Measurements from ENCODE around the gene SNRPA1.

SNRPA1 gene

GRCh38 chr15:101320501-101321052 is 25.5 kb upstream of the SNRPA1 start:
- DNase-seq (ENCODE audit: low read depth in 2 of 3, low spot score in 1 of 3): peak; percentile 28 to 38 (median 38)

GRCh38 chr15:101318839-101319238 is 23.8 kb upstream of the SNRPA1 start:
- no peak for DNase-seq (ENCODE audit: low read depth in 2 of 3, low spot score in 1 of 3)

- no peak for DNase-seq (ENCODE audit: low read depth in 2 of 3, low spot score in 1 of 3)
Measured at GRCh38 chr15:101318147-101318819, 23.2 kb upstream of the SNRPA1 start.

DNA sequence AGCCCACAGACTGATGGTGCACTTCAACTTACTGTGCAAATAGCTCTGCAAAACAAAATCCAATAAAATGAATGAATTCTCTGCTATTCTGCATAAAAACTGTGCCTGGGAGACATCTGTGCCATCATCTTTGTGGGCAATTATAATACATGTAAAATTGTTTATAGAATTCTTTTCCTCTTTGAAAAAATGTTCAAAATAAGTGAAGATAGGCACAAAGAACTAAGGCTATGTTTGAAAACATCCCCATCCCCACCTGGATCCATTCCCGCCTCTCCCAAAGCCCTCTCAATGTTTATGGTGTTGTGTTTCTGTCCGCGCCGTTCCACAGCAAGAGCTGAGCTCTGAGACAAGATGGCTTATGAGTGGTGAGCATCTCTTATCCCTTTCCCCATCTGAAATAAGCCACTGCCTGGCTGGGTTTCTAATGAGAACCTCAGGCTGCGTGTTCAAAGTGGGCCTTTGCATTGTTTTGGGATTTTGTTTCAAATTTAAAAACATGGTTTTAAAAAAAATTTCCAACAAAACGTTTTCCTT is 22.4 kb upstream of the SNRPA1 start:
- DNase-seq (ENCODE audit: low read depth in 2 of 3, low spot score in 1 of 3): no peak

- DNase-seq (ENCODE audit: low read depth in 2 of 3, low spot score in 1 of 3): no peak
Measured at GRCh38 chr15:101316529-101316928, 21.5 kb upstream of the SNRPA1 start.

- no peak for DNase-seq (ENCODE audit: low read depth in 2 of 3, low spot score in 1 of 3)
Measured at GRCh38 chr15:101315736-101316135, 20.7 kb upstream of the SNRPA1 start.

GRCh38 chr15:101314336-101315125 is 19.5 kb upstream of the SNRPA1 start:
- DNase-seq (ENCODE audit: low read depth in 2 of 3, low spot score in 1 of 3): no peak

DNA sequence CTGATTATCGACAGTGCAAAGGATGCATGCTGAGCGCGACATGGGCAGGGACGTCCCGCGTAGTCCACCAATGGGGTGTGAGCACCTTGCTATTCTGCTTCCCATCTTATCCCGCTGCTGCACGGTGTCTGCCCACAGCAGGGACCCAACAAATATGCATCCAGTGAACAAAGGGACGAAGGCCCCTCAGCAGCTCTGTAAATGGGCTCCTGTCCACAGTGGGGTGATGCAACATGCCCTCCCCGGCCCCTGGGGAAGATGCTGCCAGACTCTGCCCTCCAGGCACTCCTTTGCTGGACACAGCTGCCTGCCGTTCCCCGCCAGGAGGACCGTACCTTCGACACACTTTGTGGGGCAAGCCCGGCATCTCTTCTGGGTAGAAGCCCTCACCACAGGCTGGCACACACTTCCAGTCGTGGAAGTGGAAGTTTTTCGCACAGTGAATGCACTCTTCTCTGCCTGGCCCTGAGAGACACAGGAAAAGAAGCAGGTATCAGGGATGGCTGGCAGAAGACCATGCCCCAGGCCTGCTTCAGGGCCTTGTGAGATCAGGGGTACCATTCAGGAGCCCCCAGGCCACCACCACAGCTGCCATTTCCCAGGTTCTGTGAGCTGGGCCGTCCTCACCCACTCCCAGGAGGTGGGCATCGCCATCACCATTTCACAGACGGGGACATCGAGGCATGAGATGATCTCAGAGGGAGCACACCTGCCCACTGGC is 18.2 kb upstream of the SNRPA1 start:
- DNase-seq (ENCODE audit: low read depth in 2 of 3, low spot score in 1 of 3): no peak

- no peak for DNase-seq (ENCODE audit: low read depth in 2 of 3, low spot score in 1 of 3)
Measured at GRCh38 chr15:101310508-101310907, 15.5 kb upstream of the SNRPA1 start.

DNA sequence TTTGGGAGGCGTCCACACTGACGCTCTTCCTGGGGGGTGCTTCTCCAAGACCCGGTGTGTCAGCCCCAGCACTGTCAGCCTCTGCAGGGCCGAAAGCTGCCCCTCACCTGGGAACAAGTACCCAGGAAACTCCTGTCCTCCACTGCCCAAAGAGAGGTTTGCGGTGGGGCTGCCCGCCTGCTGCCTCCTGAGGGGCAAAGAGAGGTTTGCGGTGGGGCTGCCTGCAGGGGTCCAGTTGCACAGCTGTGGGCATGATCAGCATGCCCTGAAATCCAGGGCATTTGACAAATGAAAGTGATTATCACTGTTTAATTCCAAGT is 15.1 kb upstream of the SNRPA1 start:
- DNase-seq (ENCODE audit: low read depth in 2 of 3, low spot score in 1 of 3): no peak

DNA sequence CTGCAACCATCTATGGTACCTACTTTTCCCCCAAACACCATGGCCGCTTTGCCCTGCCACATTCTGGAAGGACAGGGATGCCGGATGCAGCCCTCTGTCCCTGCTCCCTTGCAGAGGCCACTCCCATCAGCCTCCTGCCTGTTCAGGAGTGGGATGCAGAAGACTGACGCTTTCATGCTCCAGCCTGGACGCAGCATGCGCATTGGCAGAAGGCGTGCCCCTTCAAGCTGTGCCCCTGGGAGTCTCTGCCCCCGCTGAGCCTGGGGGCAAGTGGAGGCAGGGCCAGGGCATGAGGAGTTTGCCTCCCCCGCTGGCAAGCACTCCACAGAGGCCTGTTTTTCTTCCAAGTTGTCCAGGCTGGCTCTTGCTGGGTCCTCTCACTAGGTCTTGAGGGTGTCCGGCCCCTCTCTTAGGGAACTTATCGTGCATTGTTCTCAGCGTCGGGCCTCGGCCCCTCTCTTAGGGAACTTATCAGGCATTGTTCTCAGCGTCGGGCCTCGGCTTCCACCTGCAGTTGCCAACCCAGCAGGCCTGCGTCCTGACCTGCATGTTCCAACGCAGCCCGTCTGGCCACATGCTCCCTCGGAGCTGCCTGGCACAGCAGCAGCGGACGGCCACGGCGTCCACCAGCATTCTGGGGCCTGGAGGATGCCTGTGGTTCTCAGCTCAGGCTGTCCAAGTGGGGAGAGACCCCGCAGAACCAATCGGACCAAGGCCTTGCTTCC is 14.6 kb upstream of the SNRPA1 start:
- DNase-seq (ENCODE audit: low read depth in 2 of 3, low spot score in 1 of 3): no peak

DNA sequence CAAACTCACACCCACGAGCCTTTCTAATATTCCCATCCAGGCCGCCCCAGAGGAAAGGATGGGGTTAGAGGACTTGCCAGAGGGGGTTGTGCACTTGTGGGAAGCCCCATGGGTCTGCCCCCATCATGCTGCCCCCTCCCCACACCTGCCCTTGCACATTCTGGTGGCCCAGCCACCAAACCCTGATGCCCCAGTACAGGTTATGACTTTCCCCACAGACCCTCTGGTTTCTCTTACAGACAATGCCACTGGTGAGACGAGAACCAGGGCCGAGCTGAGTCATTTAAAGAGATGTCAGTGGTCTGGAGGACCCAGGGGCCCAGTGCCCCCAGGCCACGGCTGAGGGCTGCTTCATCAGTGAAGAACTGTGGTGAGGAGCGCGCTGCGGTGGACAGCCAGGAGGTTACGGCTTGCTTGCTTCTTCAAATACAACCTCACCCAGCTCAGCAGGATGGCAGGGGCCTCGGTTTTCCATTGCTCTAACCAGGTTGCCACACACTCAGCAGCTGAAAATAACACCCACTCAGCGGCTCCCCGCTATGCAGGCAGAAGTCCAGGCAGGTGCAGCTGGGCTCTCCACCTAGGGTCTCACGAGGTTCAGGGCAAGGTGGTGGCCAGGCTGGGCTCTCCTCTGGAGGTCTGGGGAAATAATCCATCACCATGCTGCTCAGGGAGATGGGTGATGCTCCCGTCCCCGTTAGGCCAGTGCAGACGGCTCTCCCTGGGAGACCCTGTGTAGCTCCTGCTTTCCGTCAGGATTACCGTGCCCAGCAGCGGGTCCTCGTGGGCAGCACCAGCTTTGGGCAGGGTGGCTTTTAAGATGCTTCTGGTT is 13.8 kb upstream of the SNRPA1 start:
- DNase-seq (ENCODE audit: low read depth in 2 of 3, low spot score in 1 of 3): no peak

DNA sequence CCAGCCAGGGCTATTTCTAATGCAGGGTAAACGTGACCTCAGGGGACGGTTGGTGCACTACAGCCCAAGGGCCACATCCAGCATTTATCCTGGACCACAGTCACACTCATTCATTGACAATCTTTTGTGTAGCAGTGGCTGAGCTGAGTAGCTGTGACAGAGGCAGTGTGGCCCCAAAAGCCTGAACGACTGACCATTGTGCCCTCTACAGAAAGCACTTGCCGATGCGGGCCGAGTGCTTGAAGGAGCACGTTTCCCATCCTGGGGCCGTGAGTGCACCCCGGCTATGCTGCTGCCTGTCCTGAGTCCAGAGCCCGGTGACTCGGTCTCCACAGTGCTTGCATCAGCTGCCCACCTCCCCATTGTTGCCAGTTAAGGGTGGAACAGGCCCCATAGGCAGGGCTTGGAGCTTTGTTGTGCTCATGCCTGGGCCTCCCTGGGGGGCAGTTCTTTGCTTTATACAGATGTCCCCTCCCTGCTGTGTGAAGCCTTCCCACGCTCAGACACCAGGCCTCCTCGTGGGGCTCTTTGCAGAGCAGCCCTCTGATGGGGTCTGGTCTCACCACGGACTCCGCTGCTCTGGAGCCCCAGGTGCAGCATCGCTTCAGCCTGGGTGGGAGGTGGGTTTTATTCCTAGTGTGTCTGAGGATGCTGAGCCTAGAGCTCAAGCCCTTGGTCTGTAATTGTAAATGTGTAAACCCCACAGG is 13.0 kb upstream of the SNRPA1 start:
- DNase-seq (ENCODE audit: low read depth in 2 of 3, low spot score in 1 of 3): no peak

GRCh38 chr15:101307048-101307896 is 12.2 kb upstream of the SNRPA1 start:
- DNase-seq (ENCODE audit: low read depth in 2 of 3, low spot score in 1 of 3): no peak

- no peak for DNase-seq (ENCODE audit: low read depth in 2 of 3, low spot score in 1 of 3)
Measured at GRCh38 chr15:101306341-101307047, 11.4 kb upstream of the SNRPA1 start.

GRCh38 chr15:101305820-101306255 is 10.8 kb upstream of the SNRPA1 start:
- DNase-seq (ENCODE audit: low read depth in 2 of 3, low spot score in 1 of 3): no peak

- no peak for DNase-seq (ENCODE audit: low read depth in 2 of 3, low spot score in 1 of 3)
Measured at GRCh38 chr15:101303408-101303807, 8.4 kb upstream of the SNRPA1 start.

Data from stimulated activated CD4-positive, alpha-beta T cell treated with anti-CD3 and anti-CD28 coated beads, Interleukin-12 subunit alpha, Interleukin-12 subunit beta, amount 100 ng/mL, for 48 hours (primary cell).